ENCODE results near the gene TMEM273.

TMEM273 gene

DNA sequence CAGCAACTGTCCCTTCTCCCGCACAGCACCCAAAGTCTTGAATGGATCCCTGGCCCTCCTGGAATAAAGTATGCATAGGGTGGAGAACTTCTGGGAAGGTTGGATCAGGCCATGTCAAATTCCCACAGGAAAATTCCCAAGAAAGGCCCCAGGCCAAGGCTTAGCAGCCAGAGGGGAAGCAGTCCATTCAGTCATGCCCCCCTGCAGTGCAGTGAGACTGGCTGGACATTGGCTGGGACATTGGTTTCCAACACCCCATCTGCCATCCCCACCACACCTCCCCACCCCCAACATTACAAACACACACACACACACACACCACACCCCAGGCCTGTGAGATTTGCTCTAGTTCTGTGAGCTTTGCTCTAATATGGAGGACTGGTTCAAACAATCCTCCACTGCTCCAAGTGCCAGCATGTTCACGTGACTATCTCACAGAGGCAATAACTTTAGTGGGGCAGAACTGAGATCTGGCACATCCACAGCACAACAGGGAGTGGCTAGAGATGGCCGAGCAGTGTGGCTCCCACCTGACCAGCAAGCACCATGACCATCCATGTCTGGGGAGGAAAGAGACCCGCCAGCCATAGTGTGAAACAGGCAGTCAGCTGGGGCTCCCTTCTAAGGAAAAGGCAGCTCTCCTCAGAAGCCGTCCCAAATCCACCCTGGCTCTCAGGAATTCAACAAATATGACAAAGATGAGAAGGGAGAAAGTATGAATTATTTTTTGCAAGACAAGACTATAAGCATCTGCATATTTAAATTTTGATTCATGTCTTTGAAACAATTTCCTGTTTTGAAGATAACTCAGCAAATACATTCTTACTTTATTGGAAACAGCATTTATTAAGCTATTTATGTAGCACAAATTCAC lies 47.6 kb downstream of the TMEM273 start:
- no peak for DNase-seq (ENCODE audit: low read depth, low spot score)

DNA sequence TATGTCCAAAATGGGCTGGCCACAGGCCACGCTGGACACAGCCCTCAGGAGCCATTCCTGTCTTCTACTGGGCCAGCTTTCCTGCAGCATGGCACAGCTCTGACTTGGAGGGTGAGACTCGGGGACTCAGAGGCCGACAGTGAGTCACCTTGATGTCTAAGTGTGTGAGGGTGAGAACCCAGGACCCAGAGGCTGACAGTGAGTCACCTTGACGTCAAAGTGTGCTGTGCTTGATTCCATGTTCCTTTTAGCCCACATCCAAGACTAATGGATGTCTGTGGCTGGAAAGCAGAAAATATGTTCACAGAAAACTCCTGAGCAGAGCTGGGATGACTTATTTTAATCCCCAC lies 48.4 kb downstream of the TMEM273 start:
- no peak for DNase-seq (ENCODE audit: low read depth, low spot score)

DNA sequence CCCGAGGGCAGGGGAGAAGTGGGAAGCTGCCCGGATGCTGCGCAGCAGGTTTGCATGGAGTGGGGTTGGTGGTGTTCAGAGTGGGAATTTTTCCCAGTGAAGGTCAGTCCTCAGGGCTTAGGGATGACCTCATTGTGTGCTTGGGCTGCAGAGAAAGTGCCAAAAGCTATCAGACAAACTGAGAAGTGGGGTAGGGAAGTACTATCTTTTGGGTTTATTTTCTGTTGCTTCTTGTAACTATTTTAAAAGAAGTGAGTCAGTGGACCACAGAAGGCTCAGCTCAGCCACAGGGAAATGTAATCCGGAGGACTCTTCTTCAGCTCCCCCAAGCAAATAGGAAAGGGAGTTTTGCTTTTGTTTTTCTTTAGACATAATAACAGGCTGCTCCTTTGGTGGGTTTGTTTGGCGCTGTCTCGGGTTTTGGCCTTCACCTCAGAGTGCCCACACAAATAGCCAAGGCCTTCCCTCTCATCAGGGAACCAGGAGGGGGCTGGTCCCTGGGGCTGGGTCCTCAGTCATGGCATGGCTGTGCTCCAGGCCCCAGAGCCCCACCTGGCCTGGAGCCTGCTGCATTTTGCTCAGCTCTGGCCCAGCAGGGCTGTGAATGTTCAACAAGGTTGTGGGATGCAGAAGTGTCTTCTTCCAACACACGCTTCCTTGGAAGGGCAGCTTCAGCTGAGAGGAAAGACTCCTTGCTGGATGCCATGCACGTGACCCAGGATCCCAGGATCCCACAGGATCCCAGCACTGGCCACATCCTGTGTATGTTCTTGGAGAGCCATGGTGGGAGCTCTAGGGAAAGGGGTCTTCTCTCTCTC lies 49.0 kb downstream of the TMEM273 start:
- peak; percentile 75 for DNase-seq (ENCODE audit: low read depth, low spot score)

DNA sequence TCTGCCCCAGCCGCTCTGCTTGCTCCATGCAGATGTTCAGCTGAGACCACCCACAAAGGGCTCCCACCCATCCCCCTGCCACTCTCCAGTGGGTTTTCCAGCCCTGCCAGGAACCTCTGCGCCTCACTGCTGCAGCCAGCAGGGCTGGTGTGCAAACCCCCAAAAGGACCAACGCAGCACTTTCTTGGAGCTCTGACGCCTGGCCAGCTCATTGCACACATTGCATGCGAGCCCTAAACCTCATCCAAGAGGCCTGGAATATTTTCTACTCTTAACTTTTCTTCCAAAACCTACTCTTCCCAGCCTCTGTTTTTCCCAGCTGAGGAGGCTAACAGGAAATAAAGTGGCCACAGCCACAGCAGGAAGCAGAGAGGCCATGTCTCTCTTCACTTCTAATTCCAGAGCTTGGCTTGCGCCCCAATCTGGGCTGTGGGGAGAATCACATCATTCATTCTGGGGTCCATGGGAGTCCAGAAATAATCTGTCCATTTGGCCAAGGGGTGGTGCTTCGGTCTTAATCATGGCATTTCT lies 49.8 kb downstream of the TMEM273 start:
- DNase-seq (ENCODE audit: low read depth, low spot score), result no peak

DNA sequence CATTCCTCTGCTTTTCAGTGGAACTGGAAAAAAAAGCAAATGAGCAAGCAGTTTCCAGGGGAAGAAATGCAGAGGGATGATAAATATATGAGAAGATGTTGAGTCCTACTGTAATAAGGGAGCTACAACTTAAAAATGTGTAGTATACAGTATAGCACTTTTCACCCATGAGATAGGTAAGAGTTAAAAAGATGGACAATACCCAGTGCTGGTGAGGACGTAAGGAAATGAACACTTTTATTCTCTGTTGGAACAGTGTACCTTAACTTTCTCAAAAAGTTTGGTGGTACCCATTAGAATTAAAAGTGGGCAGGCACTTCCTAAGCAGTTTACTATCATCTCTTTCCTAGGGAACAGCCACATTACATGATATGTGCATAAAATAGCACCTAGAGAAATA lies 51.7 kb downstream of the TMEM273 start:
- DNase-seq (ENCODE audit: low read depth, low spot score), result no peak

DNA sequence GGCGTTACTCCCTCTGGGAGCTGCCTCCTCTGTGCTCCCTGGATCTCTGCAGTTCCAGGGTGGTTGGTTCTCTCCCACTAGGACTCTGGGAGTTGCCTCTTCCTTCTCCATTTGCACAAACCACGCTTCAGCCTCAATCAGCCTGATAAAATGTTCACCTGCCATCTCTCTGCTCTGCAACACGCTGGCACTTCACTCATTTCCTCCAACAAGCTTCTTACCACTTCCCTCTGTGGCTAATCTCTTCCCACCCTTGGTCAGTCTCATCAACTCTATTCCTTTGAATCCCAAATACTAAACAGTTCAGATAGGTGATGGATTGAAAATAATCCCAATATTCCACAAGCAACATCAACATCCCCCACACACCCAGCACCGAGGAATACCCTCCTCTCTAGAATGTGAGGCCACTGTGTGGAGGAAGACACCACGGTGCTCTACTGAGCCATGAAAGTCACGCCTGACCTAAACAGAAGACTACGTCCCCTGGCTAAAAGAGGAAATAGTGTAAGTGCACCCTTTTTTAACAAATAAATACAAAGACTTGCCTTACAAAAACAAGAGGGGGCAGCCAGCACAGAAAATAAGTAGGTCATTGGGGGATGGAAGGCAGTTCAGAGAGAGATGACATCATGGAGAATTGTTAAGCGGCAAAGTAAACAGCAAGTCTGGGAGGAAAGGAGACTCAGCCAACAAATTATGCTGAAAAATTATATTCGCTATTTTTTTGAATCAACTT lies 52.4 kb downstream of the TMEM273 start:
- no peak for DNase-seq (ENCODE audit: low read depth, low spot score)

DNA sequence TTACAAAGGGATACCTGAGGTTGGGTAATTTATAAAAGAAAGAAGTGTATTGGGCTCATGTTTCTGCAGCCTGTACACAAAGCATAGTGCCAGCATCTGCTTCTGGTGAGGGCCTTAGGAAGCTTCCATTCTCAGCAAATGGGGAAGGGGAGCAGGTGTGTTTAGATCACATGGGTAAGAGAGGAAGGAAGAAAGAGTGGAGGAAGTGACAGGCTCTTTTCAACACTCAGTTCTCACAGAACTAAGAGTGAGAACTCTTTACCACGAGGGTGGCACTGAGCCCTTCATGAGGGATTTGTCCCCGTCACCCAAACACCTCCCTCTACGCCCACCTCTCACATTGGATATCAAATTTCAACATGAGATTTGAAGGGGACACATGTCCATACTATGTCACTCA lies 53.9 kb downstream of the TMEM273 start:
- DNase-seq (ENCODE audit: low read depth, low spot score), result no peak

DNA sequence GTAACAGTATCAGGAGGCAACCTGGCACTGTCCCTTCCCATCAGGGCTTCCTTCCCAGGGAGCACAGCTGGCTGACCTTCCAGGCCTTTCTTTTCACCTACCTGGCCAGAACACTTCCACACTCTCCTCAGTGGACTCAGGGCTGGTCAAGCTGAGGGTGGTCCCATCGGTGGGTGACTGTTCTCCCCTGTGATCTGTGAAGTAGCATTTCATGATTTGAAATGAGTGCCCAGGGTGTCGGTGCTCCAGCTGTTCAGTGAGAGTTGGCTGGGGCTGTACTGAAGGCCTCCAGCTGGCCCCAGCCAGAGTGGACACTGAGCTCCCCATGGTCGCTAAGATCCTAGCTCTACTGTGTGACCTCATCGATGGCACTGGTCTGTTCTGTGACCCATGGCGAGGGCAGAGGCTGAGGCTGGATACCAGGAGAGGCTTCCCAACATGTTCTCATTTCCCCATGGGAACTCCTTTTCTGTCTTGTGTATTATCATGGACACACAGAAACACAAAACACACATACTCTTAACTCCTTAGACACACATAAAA lies 54.4 kb downstream of the TMEM273 start, which contains the start of gene FAM170B:
FAM170B (minus strand) TSS at position 316 of the 543 bp plus-strand sequence; CDS start at position 213, 103 bp downstream.
- DNase-seq (ENCODE audit: low read depth, low spot score), result no peak

DNA sequence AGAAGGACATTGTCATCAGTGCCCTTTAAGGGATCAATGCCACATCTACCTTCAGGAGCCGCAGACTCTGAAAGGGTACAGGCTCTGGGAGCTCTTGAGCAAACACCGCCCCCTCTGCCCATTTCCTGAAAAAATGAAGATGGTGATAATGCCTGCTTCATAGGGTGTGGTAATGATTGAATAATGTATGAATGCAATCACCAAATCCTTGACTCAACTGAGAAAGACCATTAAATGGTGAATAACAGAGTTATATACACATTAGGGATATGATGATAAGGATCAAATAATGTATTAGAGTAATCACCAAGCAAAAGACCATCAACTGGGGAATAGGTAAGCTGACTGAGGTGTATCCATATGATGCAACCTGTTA lies 55.8 kb downstream of the TMEM273 start:
- no peak for DNase-seq (ENCODE audit: low read depth, low spot score)

DNA sequence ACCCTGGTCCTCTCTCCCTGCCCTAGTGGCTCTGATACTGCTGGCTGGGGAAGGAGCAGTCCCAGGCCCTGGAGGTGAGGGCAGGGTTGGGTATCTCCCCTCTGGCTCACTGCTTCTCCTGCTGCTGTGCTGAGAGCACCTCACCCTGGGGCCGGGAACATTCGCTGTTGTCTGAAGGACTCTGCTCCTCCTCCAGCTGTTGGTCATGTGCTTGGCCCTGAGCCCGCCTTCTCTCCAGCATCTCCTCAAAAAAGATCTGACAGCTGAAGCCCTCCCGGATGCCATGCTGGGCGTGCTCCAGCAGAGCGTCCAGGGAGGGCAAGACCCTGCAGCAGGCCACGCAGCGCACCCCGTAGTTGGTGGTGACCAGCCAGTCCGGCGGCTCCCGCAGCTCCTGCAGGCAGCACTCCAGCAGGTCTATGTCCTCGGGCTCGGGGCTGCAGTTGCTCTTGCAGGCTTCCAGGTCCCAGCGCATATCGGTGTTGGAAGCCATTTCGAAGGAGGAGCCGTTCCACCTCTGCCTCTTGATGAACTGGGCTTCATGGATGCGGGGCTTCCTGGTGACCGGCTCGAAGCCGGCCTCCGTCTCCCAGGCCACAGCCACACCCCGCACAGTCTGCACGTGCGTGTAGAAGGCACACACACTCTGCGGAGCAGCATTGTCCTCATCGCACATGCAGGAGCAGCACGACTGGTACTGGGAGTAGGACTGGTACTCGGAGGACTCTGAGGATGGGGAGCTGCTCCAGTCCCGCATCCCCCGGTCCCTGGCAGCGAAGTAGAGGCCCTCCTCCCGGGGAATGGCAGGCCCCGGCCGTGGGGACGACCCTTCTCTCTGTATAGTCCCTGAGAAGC lies 56.5 kb downstream of the TMEM273 start:
- DNase-seq (ENCODE audit: low read depth, low spot score), result no peak

DNA sequence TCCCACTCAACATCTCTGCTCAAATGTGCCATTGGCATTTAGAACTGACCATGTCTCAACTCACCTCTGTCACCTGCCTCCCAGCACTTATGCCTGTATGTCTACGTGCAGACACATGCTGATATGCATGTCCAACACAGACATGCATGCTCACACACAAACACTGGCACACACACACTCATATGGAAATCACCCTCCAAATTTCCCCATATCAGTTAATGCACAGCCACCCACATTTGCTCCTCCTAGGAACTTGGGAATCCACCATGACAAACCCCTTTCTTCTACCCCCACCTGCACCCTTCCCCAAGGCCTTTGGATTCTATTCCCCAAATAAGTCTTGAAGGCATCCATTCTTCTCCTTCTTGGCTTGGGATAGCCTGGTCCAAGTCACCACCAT lies 58.8 kb downstream of the TMEM273 start:
- DNase-seq (ENCODE audit: low read depth, low spot score), result no peak

DNA sequence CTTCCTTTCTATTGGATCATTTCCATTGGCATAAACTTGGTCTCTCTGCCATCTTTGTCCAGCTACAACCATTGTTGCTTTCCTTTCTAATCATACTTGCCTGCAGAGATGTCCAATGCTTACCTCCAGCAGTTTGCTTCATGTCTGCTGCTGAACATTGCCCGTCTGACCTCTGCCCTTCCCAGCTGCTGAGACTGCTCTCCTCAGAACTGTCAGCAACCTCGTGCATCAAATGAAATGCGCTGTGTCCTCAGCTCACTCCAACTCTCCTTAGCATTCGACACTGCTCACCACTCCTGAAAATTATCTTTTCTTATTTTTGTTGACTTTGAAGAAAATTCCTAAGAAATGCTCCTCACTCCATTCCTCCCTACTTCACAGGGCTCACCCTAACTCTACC lies 59.3 kb downstream of the TMEM273 start:
- DNase-seq (ENCODE audit: low read depth, low spot score), result no peak

DNA sequence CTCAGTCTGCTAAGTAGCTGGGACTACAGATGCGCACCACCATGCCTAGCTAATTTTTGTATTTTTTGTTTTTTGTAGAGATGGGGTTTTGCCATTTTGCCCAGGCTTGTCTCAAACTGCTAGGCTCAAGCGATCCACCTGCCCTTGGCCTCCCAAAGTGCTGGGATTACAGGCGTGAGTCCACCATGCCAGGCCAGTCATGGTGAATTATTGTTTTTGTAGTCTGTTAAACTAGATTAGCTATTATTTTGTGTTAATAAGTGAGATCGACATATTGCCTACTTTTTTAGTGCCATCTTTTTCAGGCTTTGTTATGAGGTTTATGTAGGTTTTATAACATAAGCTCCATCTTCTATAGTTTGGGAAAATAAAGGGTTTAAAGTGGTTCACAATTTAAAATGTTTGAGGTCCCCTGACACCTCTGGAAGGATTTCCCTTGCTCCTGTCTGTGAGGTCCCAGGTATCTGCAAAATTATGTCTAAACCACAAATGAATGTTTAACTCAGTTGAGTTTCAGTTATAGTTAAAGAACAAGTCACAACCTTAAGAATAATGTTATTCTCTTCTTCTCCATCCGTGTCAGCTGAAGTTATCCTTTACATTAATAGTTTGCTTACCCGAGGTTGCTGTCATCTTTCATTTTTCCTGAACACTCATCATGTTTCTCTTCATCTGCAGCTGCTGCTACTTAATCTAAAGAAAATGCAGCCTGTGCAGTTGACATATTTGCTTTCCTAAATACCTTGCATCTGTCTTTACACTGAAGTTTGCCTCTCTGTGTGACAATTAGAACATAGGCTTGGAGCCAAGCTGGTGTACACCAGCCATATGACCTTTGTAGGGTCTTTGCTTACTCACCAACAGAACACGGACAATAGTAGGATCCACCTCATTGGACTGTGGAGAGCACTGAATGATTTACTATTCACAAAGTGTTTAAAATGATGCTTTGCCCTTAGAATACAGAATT lies 63.9 kb downstream of the TMEM273 start:
- no peak for DNase-seq (ENCODE audit: low read depth, low spot score)

DNA sequence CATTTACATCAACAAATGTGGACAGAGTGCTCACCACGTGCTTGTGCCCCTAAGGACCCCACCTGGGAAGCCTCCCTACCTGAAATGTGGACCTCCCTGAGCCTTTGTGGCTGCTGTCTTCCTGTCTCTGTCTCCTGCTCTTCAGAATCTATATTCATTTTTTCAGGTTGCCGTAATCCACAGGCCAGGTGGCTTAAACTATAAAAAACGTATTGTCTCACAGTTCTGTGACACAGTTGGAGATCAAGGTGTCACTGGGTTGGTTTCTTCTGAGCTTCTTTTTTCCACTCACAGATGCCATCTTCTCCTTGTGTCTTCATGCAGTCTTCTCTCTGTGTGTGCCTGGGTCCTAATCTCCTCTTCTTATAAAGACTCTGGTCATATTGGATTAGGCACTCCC lies 67.3 kb downstream of the TMEM273 start:
- no peak for DNase-seq (ENCODE audit: low read depth, low spot score)

DNA sequence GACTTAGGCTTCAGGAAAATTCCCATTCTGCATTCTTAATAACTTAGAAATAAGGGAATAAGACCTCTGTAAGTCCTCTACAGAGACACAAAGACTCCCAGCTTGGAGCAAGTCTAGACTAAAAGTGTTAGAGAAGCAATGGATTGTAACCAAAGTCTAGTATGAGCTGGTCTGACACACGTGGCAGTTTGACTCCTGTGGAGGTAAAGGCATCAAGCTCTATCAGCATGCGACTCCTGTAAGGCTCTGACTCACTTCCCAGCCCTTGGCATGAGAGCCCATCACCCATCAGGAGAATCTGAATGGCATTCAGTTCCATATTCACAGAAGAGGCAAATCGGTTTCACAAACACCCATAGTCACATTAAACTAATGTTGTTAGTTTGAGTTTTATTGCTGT lies 68.4 kb downstream of the TMEM273 start:
- no peak for DNase-seq (ENCODE audit: low read depth, low spot score)

DNA sequence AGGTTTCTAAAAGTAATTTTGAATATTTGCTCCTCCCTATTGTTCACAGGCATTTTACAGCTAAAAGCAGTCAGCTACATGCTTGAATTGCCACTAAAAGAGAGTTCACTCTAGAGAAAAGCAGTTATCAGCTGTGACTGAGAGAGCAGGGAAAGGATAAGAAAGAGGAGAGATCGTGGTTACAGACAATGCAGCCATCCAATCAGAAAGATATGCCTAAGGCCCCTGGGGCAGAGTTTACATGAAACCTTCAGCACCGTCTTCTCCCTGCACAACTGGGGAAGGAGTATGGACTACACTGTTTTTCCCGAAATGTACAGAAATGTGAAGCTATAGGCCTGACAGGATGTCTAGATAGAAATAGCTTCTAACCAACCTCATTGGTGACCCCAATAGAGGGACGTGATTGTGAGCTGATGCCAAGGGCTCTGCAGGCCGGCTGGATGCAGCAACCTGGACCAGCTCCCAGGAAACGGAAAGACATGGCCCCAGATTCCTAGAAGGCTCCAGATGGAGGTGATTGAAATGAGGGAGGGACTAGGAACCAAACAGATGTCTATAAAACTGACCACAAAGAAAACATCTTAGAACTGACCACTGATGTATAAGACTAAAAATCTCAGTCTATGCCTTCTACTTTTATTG lies 69.6 kb downstream of the TMEM273 start:
- no peak for DNase-seq (ENCODE audit: low read depth, low spot score)

DNA sequence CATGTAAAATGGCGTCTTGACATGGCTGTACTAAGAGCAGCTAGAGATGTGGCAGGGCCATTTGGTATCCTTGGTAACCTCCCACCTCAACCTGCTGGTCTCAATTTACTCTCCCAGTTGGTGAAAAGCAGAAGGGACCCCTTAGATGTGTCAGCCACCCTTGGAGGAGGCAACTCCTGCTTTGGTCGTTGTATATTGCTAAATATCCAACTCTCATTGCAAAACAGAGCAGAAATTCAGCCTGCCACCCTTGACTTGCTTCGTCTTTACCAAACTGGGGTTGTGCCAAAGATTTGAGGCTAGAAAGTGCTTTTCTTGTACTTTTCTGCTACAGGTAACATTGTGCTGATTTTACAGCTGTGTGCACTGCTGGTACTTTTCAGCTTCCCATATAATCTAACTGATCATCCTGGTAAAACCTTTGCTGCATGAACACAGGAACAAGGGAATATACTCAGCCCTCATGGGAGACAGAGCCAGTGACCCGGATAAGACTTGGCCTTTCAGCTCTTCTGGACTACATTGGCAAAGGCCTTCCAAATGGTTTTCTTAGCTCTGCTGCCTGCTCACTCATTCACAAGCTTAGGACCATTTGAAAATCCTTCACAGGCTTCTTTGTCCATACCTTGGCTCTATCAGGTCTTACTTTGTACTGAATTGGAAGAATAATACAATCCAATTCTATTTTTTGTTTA lies 70.7 kb downstream of the TMEM273 start:
- DNase-seq (ENCODE audit: low read depth, low spot score), result no peak

Measured in brain pericyte (primary cell).